IgD-negative memory B cell (primary cell): ENCODE measurements around the gene PRKCE. TPM values are rescaled to one million over a fixed set of nuclear protein-coding genes. Genes with fewer than 3 reads are reported as not detected.

Experiments used
- H3K27ac Mint-ChIP-seq, 3 donors: one replicate each; pipeline ENCODE4 v1.8.0; 2020 to 2022; ENCODE audit warnings: mild to moderate bottlenecking in 3 of 3, mixed read lengths in 3 of 3, moderate library complexity in 1 of 3
- H3K27me3 Mint-ChIP-seq: one replicate; pipeline ENCODE4 v1.8.0; 2021; ENCODE audit warnings: mixed read lengths
- H3K36me3 Mint-ChIP-seq: one replicate; pipeline ENCODE4 v1.8.0; 2020; ENCODE audit warnings: mild to moderate bottlenecking, mixed read lengths
- H3K4me1 Mint-ChIP-seq, 3 donors: one replicate each; pipeline ENCODE4 v1.8.0; 2020 to 2022; ENCODE audit warnings: mixed read lengths in 3 of 3, mild to moderate bottlenecking in 1 of 3
- H3K4me3 Mint-ChIP-seq, 4 donors: one replicate each; pipeline ENCODE4 v1.8.0; 2020 to 2022; ENCODE audit warnings: mild to moderate bottlenecking in 4 of 4, mixed read lengths in 4 of 4, moderate library complexity in 3 of 4
- H3K9me3 Mint-ChIP-seq, 3 donors: one replicate each; pipeline ENCODE4 v1.8.0; 2020 to 2021; ENCODE audit warnings: mixed read lengths in 3 of 3, mild to moderate bottlenecking in 1 of 3
- polyA plus RNA-seq: library from polyadenylated mRNA; unstranded; fragments of 300-500 nt; fragmentation: Illumina TruSeq; gene quantifications from one replicate; pipeline ENCODE4 v1.2.3, GENCODE V29; 2021

The PRKCE gene
- polyA plus RNA-seq, 1 donor from 2014 or later, result 12.7 TPM

GRCh38 chr2:46135228-46135855 is 483.9 kb downstream of the PRKCE start:
- no peak overlapping the region for H3K27ac Mint-ChIP-seq
- H3K9me3 Mint-ChIP-seq, result no peaks in the 10 kb centered on the region
- H3K36me3 Mint-ChIP-seq, result peaks cover 8% of the 10 kb centered on the region
- no peak overlapping the region for H3K4me3 Mint-ChIP-seq
- no peaks in the 10 kb centered on the region for H3K4me1 Mint-ChIP-seq
- no peaks in the 10 kb centered on the region for H3K27me3 Mint-ChIP-seq

- no peaks in the 10 kb centered on the region for H3K4me1 Mint-ChIP-seq
- no peaks in the 10 kb centered on the region for H3K9me3 Mint-ChIP-seq
- H3K4me3 Mint-ChIP-seq, result no peak overlapping the region
- no peak overlapping the region for H3K27ac Mint-ChIP-seq
- H3K36me3 Mint-ChIP-seq, result peaks cover 5% of the 10 kb centered on the region
- H3K27me3 Mint-ChIP-seq, result no peaks in the 10 kb centered on the region
These were observed 484.5 kb downstream of the PRKCE start for GRCh38 chr2:46135958-46136357.

- no peak overlapping the region for H3K27ac Mint-ChIP-seq
- no peaks in the 10 kb centered on the region for H3K4me1 Mint-ChIP-seq
- no peak overlapping the region for H3K4me3 Mint-ChIP-seq
- no peaks in the 10 kb centered on the region for H3K9me3 Mint-ChIP-seq
- no peaks in the 10 kb centered on the region for H3K27me3 Mint-ChIP-seq
- peaks cover 5% of the 10 kb centered on the region for H3K36me3 Mint-ChIP-seq
These were observed 485.0 kb downstream of the PRKCE start for GRCh38 chr2:46136481-46136880.

- H3K4me3 Mint-ChIP-seq, result no peak overlapping the region
- no peak overlapping the region for H3K27ac Mint-ChIP-seq
These were observed 485.5 kb downstream of the PRKCE start for GRCh38 chr2:46136953-46137352.

GRCh38 chr2:46142546-46143428 is 491.3 kb downstream of the PRKCE start:
- Mint-ChIP-seq H3K36me3 (peaks cover 4% of the 10 kb centered on the region), H3K27ac (no peak overlapping the region), H3K9me3 (no peaks in the 10 kb centered on the region), H3K4me1 (no peaks in the 10 kb centered on the region), H3K27me3 (no peaks in the 10 kb centered on the region), H3K4me3 (no peak overlapping the region)

More at GRCh38 chr2:46136953-46137352, 485.5 kb downstream of the PRKCE start:
- H3K9me3 Mint-ChIP-seq, result no peaks in the 10 kb centered on the region
- H3K4me1 Mint-ChIP-seq, result no peaks in the 10 kb centered on the region
- no peaks in the 10 kb centered on the region for H3K27me3 Mint-ChIP-seq
- H3K36me3 Mint-ChIP-seq, result peaks cover 5% of the 10 kb centered on the region

GRCh38 chr2:46143429-46144132 is 492.1 kb downstream of the PRKCE start:
- no peak overlapping the region for H3K27ac Mint-ChIP-seq
- H3K4me3 Mint-ChIP-seq, result no peak overlapping the region
- no peaks in the 10 kb centered on the region for H3K9me3 Mint-ChIP-seq
- H3K36me3 Mint-ChIP-seq, result peaks cover 8% of the 10 kb centered on the region
- H3K27me3 Mint-ChIP-seq, result no peaks in the 10 kb centered on the region
- no peaks in the 10 kb centered on the region for H3K4me1 Mint-ChIP-seq

GRCh38 chr2:46144133-46144800 is 492.8 kb downstream of the PRKCE start:
- no peak overlapping the region for H3K27ac Mint-ChIP-seq
- no peak overlapping the region for H3K4me3 Mint-ChIP-seq
- H3K9me3 Mint-ChIP-seq, result no peaks in the 10 kb centered on the region
- no peaks in the 10 kb centered on the region for H3K27me3 Mint-ChIP-seq
- no peaks in the 10 kb centered on the region for H3K4me1 Mint-ChIP-seq
- H3K36me3 Mint-ChIP-seq, result peaks cover 12% of the 10 kb centered on the region

- peaks cover 12% of the 10 kb centered on the region for H3K36me3 Mint-ChIP-seq
- H3K27me3 Mint-ChIP-seq, result no peaks in the 10 kb centered on the region
- H3K27ac Mint-ChIP-seq, result no peak overlapping the region
- no peaks in the 10 kb centered on the region for H3K9me3 Mint-ChIP-seq
- no peak overlapping the region for H3K4me3 Mint-ChIP-seq
- H3K4me1 Mint-ChIP-seq, result no peaks in the 10 kb centered on the region
These were observed 493.5 kb downstream of the PRKCE start for GRCh38 chr2:46145017-46145416.

- no peaks in the 10 kb centered on the region for H3K27me3 Mint-ChIP-seq
- H3K27ac Mint-ChIP-seq, result no peak overlapping the region
- H3K4me3 Mint-ChIP-seq, result no peak overlapping the region
- peaks cover 16% of the 10 kb centered on the region for H3K36me3 Mint-ChIP-seq
- H3K4me1 Mint-ChIP-seq, result no peaks in the 10 kb centered on the region
- no peaks in the 10 kb centered on the region for H3K9me3 Mint-ChIP-seq
These were observed 494.4 kb downstream of the PRKCE start for GRCh38 chr2:46145840-46146239.

GRCh38 chr2:46146866-46147502 is 495.5 kb downstream of the PRKCE start:
- H3K4me1 Mint-ChIP-seq, result no peaks in the 10 kb centered on the region
- H3K27ac Mint-ChIP-seq, result no peak overlapping the region
- H3K36me3 Mint-ChIP-seq, result peaks cover 16% of the 10 kb centered on the region
- no peaks in the 10 kb centered on the region for H3K9me3 Mint-ChIP-seq
- H3K4me3 Mint-ChIP-seq, result no peak overlapping the region
- H3K27me3 Mint-ChIP-seq, result no peaks in the 10 kb centered on the region

GRCh38 chr2:46147626-46148368 is 496.3 kb downstream of the PRKCE start:
- H3K4me3 Mint-ChIP-seq, result no peak overlapping the region
- H3K27ac Mint-ChIP-seq, result no peak overlapping the region
- peaks cover 16% of the 10 kb centered on the region for H3K36me3 Mint-ChIP-seq
- H3K4me1 Mint-ChIP-seq, result no peaks in the 10 kb centered on the region
- no peaks in the 10 kb centered on the region for H3K9me3 Mint-ChIP-seq
- no peaks in the 10 kb centered on the region for H3K27me3 Mint-ChIP-seq

- H3K4me3 Mint-ChIP-seq, result no peak overlapping the region
- peaks cover 17% of the 10 kb centered on the region for H3K36me3 Mint-ChIP-seq
- no peak overlapping the region for H3K27ac Mint-ChIP-seq
- no peaks in the 10 kb centered on the region for H3K9me3 Mint-ChIP-seq
- H3K4me1 Mint-ChIP-seq, result no peaks in the 10 kb centered on the region
- H3K27me3 Mint-ChIP-seq, result no peaks in the 10 kb centered on the region
These were observed 496.9 kb downstream of the PRKCE start for GRCh38 chr2:46148369-46148736.

GRCh38 chr2:46150445-46150955 is 499.0 kb downstream of the PRKCE start:
- H3K27ac Mint-ChIP-seq, result no peak overlapping the region
- no peak overlapping the region for H3K4me3 Mint-ChIP-seq
- H3K9me3 Mint-ChIP-seq, result no peaks in the 10 kb centered on the region
- no peaks in the 10 kb centered on the region for H3K27me3 Mint-ChIP-seq
- H3K4me1 Mint-ChIP-seq, result no peaks in the 10 kb centered on the region
- H3K36me3 Mint-ChIP-seq, result peaks cover 18% of the 10 kb centered on the region

GRCh38 chr2:46151577-46151976 is 500.1 kb downstream of the PRKCE start:
- H3K36me3 Mint-ChIP-seq, result peaks cover 18% of the 10 kb centered on the region
- H3K27ac Mint-ChIP-seq, result no peak overlapping the region
- no peaks in the 10 kb centered on the region for H3K9me3 Mint-ChIP-seq
- H3K4me3 Mint-ChIP-seq, result no peak overlapping the region
- H3K4me1 Mint-ChIP-seq, result no peaks in the 10 kb centered on the region
- H3K27me3 Mint-ChIP-seq, result no peaks in the 10 kb centered on the region
